Measurements from ENCODE around the gene LIF.

Gene LIF

DNA sequence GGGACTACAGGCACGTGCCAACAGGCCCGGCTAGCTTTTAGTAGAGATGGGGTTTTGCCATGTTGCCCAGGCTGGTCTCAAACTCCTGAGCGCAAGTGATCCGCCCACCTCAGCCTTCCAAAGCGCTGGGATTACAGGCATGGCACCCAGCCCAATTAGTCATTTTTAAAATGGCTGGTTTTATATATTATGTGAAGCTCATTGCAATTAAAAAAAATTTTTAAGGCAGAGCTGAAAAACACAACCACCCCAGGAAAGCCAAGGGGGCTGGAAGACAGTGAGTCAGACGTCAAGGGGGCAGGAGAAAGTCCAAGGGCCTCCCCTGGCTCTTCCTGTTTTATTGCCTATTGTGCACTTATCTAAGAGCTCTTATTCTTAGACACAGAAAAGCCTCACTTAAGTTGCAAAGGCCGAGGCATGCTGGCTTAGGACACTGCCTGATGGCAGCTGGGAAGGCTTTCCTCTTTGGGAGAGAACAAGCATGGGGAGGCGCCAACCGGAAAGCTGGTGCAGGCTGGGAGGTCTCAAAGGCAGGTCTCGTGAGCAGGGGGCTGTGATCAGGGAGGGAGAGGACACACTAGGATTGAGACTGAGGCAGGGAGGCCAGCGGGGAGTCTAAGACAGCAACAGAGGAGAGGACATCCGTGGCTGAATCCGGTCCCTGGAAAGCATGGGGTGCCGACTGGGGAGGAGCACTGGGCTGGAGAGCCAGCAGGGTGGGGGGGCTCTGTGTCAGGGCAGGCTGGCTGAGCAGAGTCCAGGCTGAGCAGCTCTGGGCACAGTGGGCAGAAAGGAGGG, 31.2 kb upstream of the LIF start (continued):
- TF ChIP-seq, protein P1, sequence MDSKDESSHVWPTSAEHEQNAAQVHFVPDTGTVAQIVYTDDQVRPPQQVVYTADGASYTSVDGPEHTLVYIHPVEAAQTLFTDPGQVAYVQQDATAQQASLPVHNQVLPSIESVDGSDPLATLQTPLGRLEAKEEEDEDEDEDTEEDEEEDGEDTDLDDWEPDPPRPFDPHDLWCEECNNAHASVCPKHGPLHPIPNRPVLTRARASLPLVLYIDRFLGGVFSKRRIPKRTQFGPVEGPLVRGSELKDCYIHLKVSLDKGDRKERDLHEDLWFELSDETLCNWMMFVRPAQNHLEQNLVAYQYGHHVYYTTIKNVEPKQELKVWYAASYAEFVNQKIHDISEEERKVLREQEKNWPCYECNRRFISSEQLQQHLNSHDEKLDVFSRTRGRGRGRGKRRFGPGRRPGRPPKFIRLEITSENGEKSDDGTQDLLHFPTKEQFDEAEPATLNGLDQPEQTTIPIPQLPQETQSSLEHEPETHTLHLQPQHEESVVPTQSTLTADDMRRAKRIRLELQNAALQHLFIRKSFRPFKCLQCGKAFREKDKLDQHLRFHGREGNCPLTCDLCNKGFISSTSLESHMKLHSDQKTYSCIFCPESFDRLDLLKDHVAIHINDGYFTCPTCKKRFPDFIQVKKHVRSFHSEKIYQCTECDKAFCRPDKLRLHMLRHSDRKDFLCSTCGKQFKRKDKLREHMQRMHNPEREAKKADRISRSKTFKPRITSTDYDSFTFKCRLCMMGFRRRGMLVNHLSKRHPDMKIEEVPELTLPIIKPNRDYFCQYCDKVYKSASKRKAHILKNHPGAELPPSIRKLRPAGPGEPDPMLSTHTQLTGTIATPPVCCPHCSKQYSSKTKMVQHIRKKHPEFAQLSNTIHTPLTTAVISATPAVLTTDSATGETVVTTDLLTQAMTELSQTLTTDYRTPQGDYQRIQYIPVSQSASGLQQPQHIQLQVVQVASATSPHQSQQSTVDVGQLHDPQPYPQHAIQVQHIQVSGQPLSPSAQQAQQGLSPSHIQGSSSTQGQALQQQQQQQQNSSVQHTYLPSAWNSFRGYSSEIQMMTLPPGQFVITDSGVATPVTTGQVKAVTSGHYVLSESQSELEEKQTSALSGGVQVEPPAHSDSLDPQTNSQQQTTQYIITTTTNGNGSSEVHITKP (tag by site-specific recombination; IDR thresholded peaks at IDR 0.05) = peak; percentile 83
- TF ChIP-seq ZBTB48 (tag by site-specific recombination; IDR thresholded peaks at IDR 0.05) (peak; percentile 59; the same call in 1 of the 2 replicates), SP2 (tag by site-specific recombination; IDR thresholded peaks at IDR 0.05) (0 out of 2 replicates have a peak, but pooled peaks have one; percentile 4), ZNF558 (tag by site-specific recombination; IDR thresholded peaks at IDR 0.05) (0 out of 2 replicates have a peak, but pooled peaks have one; percentile 9), ZFHX2 (tag by site-specific recombination; conservative IDR thresholded peaks at IDR 0.05) (peak; percentile 43; the same call in 1 of the 2 replicates), ZBTB17 (tag by site-specific recombination; IDR thresholded peaks at IDR 0.05) (no peak), ZBTB20 (tag by site-specific recombination; IDR thresholded peaks at IDR 0.05) (peak; percentile 23; the same call in 1 of the 2 replicates), ZIC2 (tag by site-specific recombination; IDR thresholded peaks at IDR 0.05) (peak; percentile 47; the same call in 1 of the 2 replicates)

DNA sequence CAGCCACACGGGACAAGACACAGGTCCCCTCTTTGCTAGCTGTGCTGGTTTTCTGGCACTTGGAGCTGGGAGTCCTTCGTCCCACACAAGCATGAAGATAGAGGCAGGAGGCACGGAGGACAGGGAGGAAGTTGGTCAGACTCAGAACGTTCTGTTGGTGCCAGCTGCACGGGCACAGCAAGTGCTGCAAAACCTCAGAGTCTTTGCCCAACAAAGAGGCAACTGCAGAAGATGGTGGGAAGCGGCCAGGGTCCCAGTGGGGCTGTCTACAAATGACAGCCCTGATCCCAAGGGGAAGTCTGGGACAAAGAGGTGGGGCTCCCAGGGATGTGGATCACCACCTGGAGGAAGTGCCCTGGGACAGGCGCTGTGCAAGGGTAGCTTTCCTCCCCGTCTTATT, 29.5 kb upstream of the LIF start:
- TF ChIP-seq ZNF302 (tag by site-specific recombination; IDR thresholded peaks at IDR 0.05; ENCODE audit: low read depth) = no peak
- no peak for TF ChIP-seq ZNF202 (tag by site-specific recombination; IDR thresholded peaks at IDR 0.05; ENCODE audit: borderline replicate concordance)
- no peak for TF ChIP-seq ZNF404 (tag by site-specific recombination; IDR thresholded peaks at IDR 0.05)
- no peak for TF ChIP-seq ZNF776 (tag by site-specific recombination; IDR thresholded peaks at IDR 0.05; ENCODE audit: borderline replicate concordance)
- no peak for TF ChIP-seq ZIC2 (tag by site-specific recombination; IDR thresholded peaks at IDR 0.05)
- no peak for TF ChIP-seq ZBTB1 (tag by site-specific recombination; IDR thresholded peaks at IDR 0.05)
- no peak for TF ChIP-seq ZNF114 (tag by site-specific recombination; IDR thresholded peaks at IDR 0.05)
- TF ChIP-seq ZNF37A (tag by site-specific recombination; IDR thresholded peaks at IDR 0.05) = no peak
- H3K9me3 ChIP-seq (ENCODE audit: control insufficient read depth, insufficient read depth, low read depth, low read length) = no peaks in the 10 kb centered on the region
- ChIA-PET CTCF (interaction anchor here (0.7 to 4.4 kb wide), 4 partner anchors 12 to 248 kb away, joined by 3 to 30 read pairs (median 5); partner anchors contain the start of gene CASTOR1), POLR2A (interaction anchor here (0.6 to 1.2 kb wide), 2 partner anchors 12 to 110 kb away, joined by 3 read pairs; no protein-coding TSS in a partner anchor)
- H3K4me1 ChIP-seq (ENCODE audit: control insufficient read depth, insufficient read depth, low read length) = no peaks in the 10 kb centered on the region
- H3K4me3 ChIP-seq (ENCODE audit: low read depth, low read length) = no peak overlapping the region
- no peaks in the 10 kb centered on the region for H3K36me3 ChIP-seq (ENCODE audit: control insufficient read depth in 2 of 2, insufficient read depth in 1 of 2, low read length in 2 of 2)
- H3K27ac ChIP-seq (ENCODE audit: extremely low read depth, low read depth, low read length) = no peak overlapping the region

DNA sequence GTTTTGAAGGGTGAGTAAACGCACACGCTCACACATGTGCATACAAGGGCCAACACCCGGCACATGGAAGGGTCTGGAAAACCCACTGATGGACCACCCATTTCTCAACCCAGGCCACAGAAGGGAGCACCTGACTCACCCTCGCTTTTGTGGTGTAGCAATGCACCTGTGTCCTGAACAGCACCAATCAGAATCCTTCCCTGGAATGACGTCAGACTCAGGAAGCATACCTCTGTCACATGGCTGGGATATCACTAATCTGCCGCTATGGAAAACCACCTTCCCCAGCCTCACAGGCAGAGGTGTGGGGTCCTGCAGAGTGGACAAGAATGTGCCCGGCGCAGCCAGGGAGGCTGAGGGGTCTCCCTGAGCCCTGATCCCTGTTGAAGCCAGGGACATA, 29.1 kb upstream of the LIF start:
- CTCF ChIA-PET = interaction anchor here (0.6 to 4.4 kb wide), 3 partner anchors 13 to 20 kb away, joined by 3 to 30 read pairs (median 3); partner anchors contain the start of gene CASTOR1

DNA sequence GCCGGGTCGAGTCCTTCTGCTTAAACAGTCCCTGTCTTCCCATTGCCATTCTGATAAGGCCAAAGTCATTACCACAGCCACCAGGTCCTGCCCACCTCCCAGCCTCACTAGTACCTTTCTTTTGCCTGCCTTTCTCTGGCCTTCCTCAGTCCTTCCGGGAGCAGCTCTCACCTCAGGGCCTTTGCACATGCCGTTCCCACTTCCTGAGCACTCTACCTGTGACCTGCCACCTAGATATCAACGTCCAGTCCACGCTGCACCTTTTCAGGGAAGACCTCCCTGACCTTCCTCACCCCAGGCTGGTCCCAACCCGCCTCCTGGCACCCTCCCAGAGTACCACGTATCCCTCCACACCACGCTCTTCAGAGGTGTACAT, 27.9 kb upstream of the LIF start:
- Histone ChIP-seq H3K27ac (ENCODE audit: extremely low read depth, low read depth, low read length) (no peak overlapping the region), H3K4me3 (ENCODE audit: low read depth, low read length) (no peak overlapping the region), H3K36me3 (ENCODE audit: control insufficient read depth in 2 of 2, insufficient read depth in 1 of 2, low read length in 2 of 2) (no peaks in the 10 kb centered on the region), H3K9me3 (ENCODE audit: control insufficient read depth, insufficient read depth, low read depth, low read length) (no peaks in the 10 kb centered on the region), H3K4me1 (ENCODE audit: control insufficient read depth, insufficient read depth, low read length) (no peaks in the 10 kb centered on the region)
- TF ChIP-seq ZSCAN30 (tag by site-specific recombination; IDR thresholded peaks at IDR 0.05) = no peak
- TF ChIP-seq ZNF623 (tag by site-specific recombination; IDR thresholded peaks at IDR 0.05) = peak; percentile 98
- CTCF ChIA-PET = interaction anchor here (1.0 to 1.1 kb wide), 2 partner anchors 11 to 166 kb away, joined by 3 read pairs; no protein-coding TSS in a partner anchor
- POLR2A ChIA-PET = no interaction called here

More for the DNA sequence above, 29.1 kb upstream of the LIF start:
- H3K9me3 ChIP-seq (ENCODE audit: control insufficient read depth, insufficient read depth, low read depth, low read length) = no peaks in the 10 kb centered on the region
- H3K4me1 ChIP-seq (ENCODE audit: control insufficient read depth, insufficient read depth, low read length) = no peaks in the 10 kb centered on the region
- no peak overlapping the region for H3K4me3 ChIP-seq (ENCODE audit: low read depth, low read length)
- TF ChIP-seq ZBTB8A (tag by site-specific recombination; IDR thresholded peaks at IDR 0.05) (no peak), ZNF184 (tag by site-specific recombination; IDR thresholded peaks at IDR 0.05) (no peak), ZNF544 (tag by site-specific recombination; IDR thresholded peaks at IDR 0.05) (no peak)
- no peaks in the 10 kb centered on the region for H3K36me3 ChIP-seq (ENCODE audit: control insufficient read depth in 2 of 2, insufficient read depth in 1 of 2, low read length in 2 of 2)
- no peak overlapping the region for H3K27ac ChIP-seq (ENCODE audit: extremely low read depth, low read depth, low read length)
- POLR2A ChIA-PET = interaction anchor here (1.2 kb wide), 1 partner anchor 12 kb away, joined by 3 read pairs; no protein-coding TSS in a partner anchor

Data from HEK293 (cell line).